NCI-H524 treated with DMSO at 0.1 percent for 48 hours (cell line): ENCODE measurements around the gene IPO9.
"Not testable (repeated sequence)": the region's sequence is repeated elsewhere in the genome, so short reads cannot be mapped to it uniquely, and the experiment has no call there.

Source experiments
- DNase-seq: peaks from one replicate; lab custom pipeline; 2025; lab: John Stamatoyannopoulos, UW

IPO9 gene

DNA sequence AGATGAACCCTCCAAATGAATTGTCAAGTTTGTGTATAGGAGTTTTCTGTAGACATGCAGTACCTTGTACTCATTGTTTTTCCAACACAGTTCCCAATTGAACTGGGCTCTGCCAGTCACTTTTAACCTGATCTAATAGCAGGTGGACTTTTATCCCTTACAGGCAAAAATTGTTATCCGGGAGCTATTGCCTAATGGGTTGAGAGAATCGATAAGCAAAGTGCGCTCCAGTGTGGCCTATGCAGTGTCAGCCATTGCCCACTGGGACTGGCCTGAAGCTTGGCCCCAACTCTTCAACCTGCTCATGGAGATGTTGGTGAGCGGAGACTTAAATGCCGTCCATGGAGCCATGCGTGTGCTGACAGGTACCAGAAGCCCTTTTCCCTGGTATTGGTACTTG is 19.3 kb downstream of the IPO9 start:
- DNase-seq: no peak

DNA sequence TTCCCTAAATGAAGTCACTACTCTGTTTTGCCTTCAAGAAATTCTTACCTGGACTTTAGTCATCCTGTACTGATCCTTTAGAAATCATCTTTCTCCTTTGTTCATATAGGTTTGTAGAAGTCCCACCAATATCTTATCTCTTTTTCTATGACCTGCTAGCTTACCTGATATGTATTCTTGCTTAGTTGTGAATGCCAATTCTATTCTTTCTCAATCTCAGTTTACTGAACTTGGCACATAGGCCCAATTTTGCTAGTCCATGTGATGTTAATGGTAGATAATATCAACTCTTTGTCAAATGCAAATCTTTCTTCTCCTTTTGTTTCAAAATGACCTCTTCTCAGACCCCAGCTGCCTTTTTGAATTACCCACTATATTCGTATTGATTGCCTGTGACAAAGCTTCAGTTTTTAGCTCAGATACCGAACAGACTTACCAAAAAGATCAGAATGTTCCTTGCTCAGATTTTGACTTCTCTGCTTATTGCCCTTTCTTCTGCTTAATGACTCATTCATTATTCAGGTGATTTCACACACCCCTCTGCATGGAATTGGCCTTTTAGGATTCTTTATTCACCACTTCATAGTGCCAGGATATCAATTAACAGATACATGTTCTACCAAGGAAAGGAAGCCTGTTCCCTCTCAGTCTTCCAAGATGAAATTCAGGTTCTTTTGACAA is 20.6 kb downstream of the IPO9 start:
- no peak for DNase-seq

DNA sequence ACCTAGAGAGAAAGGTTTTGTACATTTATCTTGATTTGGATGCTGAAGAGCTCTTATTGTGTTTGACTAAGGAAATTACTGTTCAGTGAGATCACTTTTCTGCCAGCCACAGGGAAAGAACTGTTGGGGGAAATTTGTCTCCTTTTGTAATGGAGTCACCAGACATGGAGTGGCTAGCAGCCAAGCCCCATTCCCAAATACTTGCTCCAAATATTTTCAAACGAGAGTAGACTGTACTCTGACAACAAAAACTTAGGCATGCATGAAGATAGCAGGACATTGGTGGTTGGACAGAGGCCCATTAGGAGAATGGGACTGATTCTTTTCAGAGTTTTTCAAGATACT is 21.1 kb downstream of the IPO9 start:
- no peak for DNase-seq

DNA sequence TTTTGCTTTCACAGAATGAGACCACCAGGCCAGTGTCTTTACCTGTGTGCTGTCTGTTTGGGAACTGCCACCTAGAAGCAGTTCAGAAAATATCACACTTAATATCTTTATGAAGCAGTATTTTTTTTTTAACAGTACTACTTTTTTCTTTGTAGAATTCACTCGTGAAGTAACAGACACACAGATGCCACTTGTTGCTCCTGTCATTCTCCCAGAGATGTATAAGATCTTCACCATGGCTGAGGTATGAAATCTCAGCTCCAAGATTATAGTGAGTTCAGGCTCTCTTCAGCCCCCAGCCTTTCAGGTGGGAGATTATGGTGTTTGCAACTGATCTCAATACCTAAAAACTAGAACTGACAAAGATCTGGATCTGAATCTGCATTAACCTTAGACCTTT is 23.0 kb downstream of the IPO9 start:
- DNase-seq: no peak

GRCh38 chr1:201856722-201857121 is 27.8 kb downstream of the IPO9 start:
- not testable (repeated sequence) for DNase-seq

DNA sequence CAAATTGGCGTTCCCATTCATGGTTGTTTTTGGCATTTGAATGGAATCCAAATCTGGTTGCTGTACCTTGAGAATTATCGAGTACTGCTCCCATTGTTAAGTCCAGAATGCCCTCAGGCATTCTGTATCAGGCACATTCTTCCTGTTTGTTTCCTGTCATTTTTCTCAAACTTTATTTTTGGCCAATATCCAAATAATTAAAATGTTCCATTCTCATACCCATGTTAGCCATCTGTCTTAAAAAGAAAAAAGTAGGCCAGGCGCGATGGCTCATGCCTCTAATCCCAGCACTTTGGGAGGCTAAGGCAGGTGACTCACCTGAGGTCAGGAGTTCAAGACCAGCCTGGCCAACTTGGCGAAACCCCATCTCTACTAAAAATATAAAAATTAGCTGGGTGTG is 30.5 kb downstream of the IPO9 start:
- no peak for DNase-seq

DNA sequence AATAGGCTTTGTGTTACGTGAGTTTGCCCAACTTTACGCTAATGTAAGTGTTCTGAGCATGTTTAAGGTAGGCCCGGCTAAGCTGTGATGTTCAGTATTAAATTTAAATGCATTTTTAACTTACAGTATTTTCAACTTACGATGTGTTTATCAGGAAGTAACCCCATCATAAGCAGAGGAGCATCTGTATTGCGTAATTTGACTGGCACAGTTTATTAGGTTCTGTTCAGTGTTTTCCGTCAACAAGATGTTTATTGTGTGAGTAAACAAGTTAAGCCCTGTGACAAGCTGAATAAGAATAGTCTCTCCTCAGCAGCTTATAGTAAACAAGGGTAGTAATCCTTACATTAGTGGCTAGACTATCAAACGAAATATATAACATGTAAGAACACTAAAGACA is 32.5 kb downstream of the IPO9 start:
- no peak for DNase-seq

GRCh38 chr1:201870397-201870796 is 41.4 kb downstream of the IPO9 start:
- no peak for DNase-seq

DNA sequence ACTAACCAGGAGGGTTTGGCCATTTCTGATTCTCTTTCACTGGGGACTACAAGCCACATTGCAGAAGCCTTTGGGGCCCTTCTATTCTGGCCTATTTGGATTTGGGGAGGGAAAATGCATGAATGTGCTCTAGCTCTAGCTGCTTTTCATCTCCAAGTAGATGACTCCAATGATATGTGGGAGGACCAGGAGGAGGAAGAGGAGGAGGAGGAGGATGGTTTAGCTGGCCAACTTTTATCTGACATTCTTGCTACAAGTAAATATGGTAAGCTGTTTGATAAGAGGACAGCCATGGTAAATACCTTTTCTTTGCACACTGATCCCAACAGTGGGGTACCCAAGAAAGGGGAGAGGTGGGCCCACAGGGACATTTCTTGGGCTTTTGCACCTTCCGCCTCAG is 45.7 kb downstream of the IPO9 start:
- DNase-seq: no peak

DNA sequence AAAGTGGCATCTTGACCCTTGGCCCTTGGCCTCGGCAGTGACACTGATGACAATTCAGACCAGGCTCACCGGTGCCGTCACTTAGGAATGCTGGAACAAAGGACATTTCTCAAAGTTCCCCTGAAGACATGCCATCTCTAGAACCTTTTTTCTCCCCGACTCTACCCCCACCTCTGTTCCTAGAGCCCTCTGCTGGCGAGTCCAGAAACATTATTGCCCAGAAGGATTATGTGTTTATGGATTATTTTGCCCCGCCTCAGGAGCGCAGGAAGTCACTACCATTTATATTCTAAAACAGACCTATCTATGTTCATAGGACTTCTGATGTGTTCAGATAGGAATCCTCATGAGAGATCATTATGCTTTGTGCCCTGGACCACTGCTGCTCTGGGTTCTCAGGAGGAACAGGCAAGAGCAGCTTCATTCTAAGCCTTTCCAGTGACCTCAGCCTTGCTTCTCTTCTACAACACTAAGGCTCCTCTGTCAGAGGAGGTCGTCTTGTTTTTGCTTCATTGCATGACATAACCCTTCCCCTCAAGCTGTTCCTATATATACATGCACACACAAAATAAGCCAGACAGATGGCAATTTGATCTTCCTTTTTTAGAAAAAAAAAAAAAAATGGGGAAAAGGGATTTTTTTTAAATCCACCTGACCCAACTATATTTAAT is 47.3 kb downstream of the IPO9 start:
- no peak for DNase-seq

- no peak for DNase-seq
Observed at GRCh38 chr1:201877877-201878401, 49.0 kb downstream of the IPO9 start.

GRCh38 chr1:201880928-201881571 is 52.1 kb downstream of the IPO9 start:
- no peak for DNase-seq

- DNase-seq: no peak
Observed at GRCh38 chr1:201881617-201882016, 52.7 kb downstream of the IPO9 start.

- no peak for DNase-seq
Observed at GRCh38 chr1:201882665-201883132, 53.7 kb downstream of the IPO9 start.

DNA sequence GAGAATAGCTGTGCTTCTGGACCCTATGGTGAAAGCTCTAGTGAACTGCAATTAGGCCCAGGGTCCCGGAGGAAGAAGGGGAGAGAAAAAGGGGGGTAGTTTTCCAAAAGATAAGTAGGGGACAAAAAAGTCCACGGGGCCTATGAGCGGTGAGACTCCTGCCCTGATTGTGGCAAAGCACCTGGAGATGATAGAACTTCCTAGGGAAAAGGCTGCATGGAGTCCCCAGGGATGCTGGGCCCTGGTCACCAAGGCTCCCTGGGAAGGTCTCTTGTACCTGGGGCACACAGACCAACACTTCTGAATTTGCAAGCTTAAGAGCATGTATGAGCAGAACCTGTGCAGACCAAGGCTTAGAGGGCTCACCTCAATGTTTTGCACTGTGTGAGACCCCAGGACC is 54.3 kb downstream of the IPO9 start:
- no peak for DNase-seq

- DNase-seq: no peak
Observed at GRCh38 chr1:201883786-201884185, 54.8 kb downstream of the IPO9 start.

DNA sequence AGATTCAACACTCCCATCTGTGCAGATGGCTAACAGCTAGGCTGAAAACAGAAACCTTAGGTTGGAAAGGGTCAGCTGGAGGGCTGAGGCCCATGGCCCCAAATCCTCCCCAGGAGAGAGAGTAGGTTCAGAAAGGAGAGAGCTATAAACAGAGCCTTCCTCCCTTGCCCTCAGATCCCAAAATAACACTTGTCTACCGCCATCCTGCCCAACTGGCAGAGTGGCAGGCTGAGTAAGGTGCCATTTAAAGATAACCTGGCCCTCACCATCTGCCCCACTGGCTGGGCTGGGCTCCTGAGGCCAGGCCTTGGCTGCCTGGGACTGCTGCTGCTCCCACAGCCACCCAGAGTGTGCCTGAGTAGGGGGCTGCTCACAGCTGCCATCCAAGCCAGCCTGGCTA is 55.5 kb downstream of the IPO9 start:
- DNase-seq: no peak

DNA sequence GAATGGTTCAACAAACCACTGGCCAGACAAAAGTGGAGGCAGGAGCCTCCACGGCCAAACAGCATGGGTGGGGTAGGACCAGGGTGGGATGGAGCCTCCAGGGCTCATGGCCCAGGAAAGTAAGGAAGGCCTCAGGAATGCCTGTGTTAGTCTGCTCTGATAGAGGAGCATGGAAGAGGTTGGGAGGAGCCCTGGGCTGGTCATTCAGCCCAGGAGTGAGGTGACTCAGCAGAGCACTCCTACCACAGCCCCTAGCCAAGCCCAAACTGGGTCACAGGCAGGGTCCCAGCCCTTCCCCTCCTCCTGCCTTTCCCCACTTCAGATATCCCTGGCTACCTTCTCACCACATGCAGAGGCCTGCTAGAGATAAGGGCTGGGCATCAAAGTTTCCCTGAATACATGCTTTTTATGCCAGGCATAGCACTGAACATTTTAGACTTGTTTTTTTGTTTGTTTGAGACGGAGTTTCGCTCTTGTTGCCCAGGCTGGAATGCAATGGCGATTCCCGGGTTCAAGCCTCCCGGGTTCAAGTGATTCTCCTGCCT is 56.6 kb downstream of the IPO9 start:
- DNase-seq: no peak

DNA sequence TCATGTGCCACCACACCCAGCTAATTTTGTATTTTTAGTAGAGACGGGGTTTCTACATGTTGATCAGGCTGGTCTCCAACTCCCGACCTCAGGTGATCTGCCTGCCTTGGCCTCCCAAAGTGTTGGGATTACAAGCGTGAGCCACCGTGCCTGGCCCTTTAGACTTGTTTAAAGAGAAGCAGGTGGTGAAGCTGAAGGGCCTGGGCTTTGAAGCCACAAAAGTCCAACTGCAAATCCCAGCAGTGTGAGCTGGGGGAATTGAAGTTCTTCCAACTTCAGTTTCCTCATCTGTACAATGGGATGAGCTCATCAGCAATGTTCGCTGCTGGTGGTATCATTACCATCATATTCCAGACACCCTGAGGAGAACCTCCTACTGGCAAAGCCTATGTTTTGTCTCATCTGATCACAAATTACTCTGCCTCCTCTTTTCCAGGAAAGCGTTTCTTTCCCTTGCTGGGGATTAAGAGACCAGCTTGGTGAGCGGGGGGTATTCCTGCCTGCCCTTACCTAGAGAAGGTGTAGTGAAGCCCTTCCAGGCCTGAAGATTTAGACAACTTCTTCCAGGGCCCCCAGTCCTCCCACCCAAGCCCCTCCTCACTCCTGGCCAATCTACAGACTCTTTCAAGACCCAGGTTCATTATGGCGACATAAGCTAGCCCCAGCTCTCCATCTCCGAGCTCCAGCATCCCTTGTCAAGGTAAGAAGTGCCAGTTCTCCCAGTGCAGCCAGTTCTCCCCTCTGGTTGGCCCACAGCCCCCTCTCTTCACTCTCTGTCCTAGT is 57.3 kb downstream of the IPO9 start:
- no peak for DNase-seq

GRCh38 chr1:201887116-201887866 is 58.3 kb downstream of the IPO9 start:
- DNase-seq: no peak
